Activated CD8-positive, alpha-beta memory T cell treated with anti-CD3 and anti-CD28 coated beads, Interleukin-2, amount 50 U/mL, for 1 hour (primary cell): ENCODE results near the gene DUSP5.
"Not testable (repeated sequence)": the region's sequence is repeated elsewhere in the genome, so short reads cannot be mapped to it uniquely, and the experiment has no call there.

ENCODE experiments used
- DNase-seq: peaks from one replicate; pipeline ENCODE4 v3.0.0-alpha.2; 2020; ENCODE audit errors: extremely low read depth

DUSP5 gene

DNA sequence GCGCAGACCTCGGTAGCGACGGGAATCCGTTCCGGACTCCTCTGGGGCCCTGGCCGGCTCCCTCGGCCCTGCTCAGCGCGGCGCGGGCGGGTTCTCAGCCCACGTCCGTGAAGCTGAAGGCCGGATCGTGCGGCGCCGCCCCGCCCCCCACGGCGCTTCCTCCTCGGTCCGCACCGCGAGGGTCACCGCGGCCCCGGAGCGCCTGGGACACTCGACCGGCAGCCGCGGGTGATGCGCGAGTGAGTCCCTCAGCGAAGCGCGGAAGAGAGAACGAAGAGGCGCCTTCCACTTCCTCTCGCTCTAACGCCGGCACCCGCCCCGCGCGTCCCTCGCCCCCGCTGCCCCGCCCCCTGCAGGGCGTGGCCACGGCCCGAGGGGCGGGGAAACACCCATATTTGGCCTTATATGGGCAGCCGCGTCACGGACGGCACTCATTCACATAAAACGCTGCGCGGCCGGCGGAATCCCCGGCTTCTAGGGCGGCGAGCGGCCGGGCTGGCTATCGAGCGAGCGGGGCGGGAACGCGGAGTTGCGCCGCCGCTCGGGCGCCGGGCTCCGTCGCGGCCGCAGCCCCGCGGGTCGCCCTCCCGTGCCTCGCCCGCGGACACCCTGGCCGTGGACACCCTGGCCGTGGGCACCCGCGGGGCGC lies at the start of gene DUSP5:
TSS of gene DUSP5 (plus strand) at position 470 of the 649 bp plus-strand sequence. CDS start 215 bp downstream, outside the sequence.
- peak; percentile 82 for DNase-seq

DNA sequence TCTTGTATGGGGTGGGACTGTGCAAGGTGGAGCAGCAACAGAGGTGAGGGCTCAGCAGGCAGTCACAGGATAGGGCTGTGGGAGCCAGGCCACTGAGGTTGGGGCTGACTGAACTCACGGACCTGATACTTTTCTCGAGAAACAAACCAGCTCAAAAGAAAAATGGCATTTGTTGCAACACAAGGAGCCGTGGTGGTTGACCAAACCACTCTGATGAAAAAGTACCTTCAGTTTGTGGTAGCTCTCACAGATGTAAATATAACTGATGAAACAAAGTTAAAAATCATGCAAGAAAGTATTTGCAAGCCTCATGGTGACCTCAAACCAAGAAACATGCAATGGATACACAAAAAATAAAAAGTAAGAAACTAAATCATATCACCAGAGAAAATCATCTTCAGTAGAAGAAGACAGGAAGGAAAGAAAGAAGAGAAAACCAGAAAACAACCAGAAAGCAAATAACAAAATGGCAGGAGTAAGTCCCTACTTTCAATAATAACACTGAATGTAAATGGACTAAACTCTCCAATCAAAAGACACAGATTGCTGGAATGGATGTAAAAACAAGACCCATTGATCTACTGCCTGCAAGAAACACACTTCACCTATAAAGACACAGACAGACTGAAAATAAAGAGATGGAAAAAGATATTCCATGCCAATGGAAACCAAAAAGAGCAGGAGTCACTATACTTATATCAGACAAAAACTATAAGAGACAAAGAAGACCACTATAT lies 48.9 kb upstream of the DUSP5 start:
- DNase-seq, result no peak

- no peak for DNase-seq
These were observed 42.3 kb upstream of the DUSP5 start for GRCh38 chr10:110455446-110455845.

- no peak for DNase-seq
These were observed 41.7 kb upstream of the DUSP5 start for GRCh38 chr10:110456046-110456445.

GRCh38 chr10:110456523-110457091 lies 41.1 kb upstream of the DUSP5 start:
- no peak for DNase-seq

DNA sequence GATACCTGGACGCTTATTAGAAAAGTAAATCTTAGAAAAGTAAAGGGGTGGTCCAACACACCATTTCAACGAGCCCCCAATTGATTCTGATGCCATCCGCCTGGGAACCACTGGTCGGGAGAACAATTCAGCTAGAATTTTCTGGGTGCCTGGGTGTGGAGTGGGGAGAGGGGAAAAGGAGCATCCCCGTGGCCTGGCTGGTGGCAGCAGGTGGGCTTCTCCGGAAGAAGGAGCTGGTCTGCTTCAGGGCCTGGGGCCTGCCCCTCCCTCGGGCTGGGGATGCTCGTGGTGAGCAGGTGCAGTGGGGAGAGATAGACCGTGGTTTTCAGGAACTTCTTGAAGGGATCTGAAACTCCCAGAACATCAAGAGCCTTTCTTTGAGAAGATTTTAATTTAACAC lies 39.9 kb upstream of the DUSP5 start:
- DNase-seq, result no peak

DNA sequence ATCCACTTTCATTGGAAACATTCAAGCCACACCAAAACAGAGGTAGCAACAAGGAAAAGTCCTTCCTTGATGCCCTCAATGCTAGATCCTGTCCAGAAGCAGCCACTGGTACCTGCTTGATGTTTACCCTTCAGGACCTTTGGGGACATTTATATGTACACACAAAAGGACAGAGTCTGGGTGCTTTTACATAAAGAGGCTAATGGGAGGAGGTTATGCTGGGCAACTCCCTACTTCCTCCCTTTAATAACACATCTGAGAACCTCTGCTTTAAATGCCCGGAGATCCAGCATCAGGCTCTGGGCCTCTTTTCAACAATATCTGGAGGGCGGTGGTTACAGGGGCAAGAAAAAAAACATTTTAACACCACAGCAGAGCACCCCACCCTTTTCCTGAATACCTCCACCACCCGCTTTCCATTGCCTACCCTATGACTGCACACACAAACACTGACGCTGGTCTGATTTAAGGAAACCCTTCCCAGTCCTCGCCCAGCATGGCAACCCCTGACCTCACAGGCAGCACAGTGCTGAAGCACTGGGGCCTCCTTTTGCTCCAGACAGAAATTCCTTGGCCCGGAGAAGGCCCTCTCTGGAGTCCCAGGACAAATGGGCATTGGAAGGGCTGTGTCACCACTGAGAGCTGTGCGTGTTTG lies 39.3 kb upstream of the DUSP5 start:
- no peak for DNase-seq

DNA sequence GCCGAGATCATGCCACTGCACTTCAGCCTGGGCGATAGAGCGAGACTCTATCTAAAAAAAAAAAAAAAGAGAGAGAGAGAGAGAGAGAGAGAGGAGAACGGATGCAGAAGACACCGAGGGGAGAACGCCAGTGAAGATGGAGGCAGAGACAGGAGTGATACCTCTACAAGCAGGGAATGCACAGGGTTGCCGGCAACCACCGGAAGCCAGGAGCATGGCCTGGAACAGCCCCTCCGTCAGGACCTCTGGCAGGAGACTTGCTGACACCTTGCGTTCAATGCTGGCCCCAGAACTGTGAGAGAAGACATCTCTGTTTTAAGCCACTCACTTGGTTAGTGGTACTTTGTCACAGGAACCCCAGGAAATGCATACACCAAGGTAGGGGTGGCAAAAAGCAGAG lies 38.1 kb upstream of the DUSP5 start:
- no peak for DNase-seq

DNA sequence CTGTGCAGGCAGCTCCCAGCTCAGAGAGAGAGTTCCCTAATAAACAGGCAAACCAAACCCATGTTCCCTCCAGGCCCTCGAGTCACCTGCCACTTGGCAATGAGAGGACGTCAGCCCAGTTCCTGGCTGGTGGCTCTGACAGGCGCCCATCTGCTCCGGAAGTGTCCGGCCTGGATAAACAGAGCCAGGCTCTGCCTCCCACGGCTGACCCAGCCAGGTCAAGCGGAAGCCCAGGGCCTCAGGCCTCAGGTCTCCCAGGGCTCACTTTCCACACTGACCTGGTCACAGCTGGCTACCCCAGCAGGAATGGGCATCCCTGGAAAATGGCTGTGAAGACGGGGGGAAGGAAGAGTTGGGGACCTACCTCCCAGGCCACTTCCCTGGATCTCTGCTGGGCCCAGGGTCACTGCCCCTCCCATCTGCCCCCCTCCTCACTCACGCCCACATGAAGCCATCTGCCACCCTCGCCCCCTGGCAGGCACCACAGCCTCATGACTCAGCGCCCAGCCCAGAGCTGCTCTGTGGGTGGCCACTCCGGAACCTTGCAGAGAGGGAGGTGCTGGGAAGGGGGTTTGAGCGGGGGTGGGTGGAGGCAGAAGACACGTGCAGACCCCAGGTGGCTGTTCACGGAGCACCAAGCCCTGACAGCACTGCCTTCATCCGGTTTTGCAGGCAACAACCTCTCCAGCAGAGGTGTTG lies 37.4 kb upstream of the DUSP5 start:
- DNase-seq, result no peak

DNA sequence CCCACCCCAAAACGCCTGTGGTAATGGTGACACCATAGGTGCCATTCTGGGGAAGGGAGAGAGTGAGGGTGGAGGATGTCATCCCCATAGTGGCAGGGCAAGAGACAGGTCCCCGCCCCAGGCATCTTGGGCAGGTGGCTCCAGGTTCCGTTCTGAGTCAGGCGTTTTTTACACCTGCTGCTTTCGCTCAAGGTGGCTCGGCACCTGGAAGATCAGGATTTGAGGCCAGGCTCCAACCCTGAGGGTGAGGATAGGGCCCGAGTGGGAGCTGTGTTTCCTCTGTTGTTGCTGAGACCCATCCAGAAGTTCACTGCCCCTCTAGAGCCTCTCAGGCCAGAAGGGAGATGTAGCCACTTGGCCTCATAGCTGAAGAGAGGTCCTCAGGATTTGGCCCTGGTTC lies 36.6 kb upstream of the DUSP5 start:
- DNase-seq, result no peak

DNA sequence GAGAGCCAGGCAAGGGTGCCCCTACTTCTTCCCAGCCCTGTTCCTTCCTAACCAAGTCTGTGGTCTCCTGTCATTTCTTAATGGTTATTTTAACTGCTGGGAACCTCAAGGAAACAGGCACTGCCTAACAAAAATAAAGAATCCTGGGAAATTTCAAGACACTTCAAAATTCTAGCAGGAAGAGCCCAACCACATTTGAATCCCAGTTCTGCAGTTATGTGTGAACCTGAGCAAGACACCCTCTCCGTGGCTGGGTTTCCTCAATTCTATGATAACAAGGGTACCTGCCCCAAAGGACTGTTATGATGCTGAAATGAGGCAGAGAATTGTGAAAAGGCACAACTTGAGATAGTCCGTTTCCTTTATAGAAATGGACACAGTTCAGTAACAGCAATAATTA lies 36.2 kb upstream of the DUSP5 start:
- DNase-seq, result no peak

DNA sequence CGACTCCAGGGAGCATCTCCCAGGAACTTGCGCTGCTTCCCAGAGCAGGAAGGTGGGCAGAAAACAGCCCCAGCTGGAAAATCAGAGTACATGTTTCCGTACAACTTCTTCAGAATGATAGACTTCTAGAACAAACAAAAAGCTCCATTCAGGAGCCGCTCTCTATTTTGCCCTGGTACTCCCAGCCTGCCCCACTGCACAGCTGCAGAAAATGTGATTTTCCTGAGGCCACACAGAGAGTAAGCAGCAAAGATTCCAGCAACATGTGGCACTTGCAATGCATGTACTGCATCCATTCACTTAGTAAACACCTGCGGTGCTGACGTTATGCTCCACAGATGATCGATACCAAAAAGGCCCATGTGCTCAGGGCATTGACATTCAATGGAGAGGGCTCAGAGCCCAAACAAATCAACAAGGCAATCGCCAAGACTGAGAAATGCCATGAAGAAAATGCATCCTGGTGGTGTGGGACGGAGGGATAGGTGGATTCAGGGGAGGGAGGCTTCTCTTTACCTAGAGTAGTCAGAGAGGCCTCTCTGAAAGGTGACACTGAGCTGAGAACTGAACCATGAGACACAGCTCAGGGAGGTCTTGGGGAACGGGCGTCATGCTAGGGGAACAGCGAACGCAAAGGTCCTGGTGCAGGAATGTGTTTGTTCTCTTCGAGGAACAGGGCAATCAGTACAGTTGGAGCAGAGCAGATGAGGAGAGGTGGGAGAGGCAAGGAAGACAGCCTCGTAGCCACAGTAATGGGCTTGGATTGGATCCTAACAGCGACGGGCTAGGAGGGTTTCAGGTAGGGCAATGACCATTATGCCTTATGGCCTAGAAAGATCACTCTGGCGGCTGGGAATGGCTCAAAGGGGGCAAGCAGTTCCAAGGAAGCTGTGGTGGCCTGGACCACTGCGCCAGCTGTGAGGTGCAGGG lies 35.3 kb upstream of the DUSP5 start:
- DNase-seq, result no peak

- DNase-seq, result not testable (repeated sequence)
These were observed 29.4 kb upstream of the DUSP5 start for GRCh38 chr10:110468258-110468657.

DNA sequence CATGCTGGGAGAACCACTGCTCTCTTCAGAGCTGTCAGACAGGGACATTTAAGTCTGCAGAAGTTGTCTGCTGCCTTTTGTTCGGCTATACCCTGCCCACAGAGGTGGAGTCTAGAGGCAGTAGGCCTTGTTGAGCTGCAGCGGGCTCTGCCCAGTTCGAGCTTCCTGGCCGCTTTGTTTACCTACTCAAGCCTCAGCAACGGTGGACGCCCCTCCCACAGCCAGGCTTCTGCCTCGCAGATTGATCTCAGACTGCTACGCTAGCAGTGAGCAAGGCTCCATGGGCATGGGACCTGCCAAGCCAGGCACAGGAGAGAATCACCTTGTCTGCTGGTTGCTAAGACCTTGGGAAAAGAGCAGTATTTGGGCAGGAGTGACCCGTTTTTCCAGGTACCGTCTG lies 27.2 kb upstream of the DUSP5 start:
- DNase-seq, result not testable (repeated sequence)

- DNase-seq, result no peak
These were observed 26.1 kb upstream of the DUSP5 start for GRCh38 chr10:110471566-110472139.

DNA sequence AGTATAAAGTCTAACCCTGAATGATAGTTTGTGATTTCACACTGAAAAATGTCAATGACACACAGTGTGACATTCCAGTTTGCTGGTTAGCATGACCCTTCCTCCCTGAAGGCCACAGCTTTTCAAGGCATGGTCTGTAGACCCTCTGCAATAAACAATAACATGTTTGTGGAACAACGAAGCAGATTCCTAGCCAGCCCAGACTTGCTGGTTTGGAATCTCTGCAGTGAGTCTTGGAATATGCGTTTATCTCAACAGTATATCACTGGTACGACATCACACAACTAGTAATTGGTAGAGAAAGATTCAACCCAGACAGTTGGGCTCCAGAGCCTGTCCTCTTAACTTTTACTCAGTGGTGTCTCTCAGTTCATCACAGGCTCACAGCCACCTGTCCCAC lies 23.7 kb upstream of the DUSP5 start:
- DNase-seq, result no peak

DNA sequence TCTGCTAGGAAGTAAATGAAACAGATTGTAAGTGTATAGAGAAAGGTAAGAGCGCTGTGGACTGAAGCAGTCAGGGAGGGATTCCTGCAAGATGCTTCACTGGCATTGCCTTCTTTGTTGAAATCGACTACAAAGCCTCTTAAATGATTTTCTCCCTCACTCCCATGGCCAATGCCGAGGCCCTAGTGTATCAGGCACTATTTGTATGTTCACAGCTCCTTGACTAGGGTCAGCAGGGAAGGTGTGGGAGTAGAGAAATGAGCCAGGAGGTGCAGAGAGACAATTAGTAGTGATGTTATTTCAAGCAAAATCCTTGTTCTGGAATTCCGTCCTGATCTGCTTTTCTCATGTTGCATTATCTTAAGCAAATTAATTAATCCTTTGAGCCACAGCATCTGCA lies 22.9 kb upstream of the DUSP5 start:
- DNase-seq, result no peak

DNA sequence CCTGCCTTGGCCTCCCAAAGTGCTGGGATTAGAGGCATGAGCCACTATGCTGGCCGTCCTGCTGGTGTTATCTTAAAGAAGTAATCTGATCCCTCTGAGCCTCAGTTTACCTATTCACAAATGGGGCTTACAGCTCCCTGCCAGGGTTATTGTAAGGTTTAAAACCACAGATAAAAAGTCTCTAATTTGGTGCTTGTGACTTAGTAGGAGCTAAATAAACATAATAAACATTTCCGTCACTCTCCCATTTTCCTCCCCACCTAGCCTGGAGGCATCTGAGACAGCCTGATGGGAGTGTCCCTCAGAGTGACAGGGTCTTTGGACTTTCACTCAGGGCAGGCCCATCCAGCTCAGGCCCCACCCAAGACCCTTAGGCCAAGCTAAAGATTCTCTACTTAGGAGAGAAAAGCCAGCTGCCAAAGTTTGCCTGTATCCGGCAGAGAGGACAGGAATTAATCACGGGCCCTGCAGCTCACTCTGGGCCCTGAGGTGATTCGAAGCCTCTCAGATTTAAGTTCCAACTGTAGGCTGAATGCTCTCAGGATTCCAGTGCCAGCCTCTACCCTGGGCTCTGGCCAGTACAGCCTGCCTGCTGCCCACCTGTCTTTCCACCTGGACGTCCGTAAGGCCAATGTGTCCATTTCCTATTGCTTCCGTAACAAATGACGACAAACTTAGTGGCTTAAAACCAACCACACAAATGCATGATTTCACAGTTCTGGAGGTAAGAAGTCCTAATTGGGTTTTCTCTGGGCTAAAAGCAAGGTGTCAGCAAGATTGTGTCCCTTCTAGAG lies 21.8 kb upstream of the DUSP5 start:
- DNase-seq, result no peak

GRCh38 chr10:110479710-110480109 lies 18.0 kb upstream of the DUSP5 start:
- no peak for DNase-seq

DNA sequence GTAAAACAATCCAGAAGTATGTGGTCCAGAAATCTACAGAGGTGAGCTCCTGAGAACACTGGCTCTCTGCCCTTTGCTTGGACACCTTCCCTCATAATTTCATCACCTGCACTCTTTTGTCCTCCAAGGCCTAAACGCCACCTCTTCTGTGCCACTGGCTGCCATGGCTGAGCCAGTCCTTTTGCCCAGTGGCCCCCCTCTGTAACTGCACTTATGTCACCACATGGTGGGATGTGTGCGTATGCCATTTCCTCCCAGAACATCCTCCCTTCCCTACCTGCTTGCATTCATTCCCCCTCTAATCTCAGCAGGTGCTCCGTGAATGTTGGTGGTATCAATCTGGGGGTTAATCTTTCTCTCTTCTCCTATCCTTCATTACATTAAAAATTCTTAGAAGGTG lies 17.3 kb upstream of the DUSP5 start:
- DNase-seq, result no peak
